Epithelial cell of proximal tubule (primary cell): ENCODE results near the gene PAK1. TPM values are rescaled to one million over a fixed set of nuclear protein-coding genes. Genes with fewer than 3 reads are reported as not detected.

Source experiments
- DNase-seq: peaks from one replicate; pipeline ENCODE4 v3.0.0-alpha.2; 2011; ENCODE audit warnings: low read depth
- H3K4me3 ChIP-seq: 2 replicates; pipeline ENCODE4 v1.5.1; 2011; ENCODE audit warnings: low read depth, mild to moderate bottlenecking, low read length
- CTCF ChIP-seq: conservative IDR thresholded peaks from 2 replicates; pipeline ENCODE4 v1.5.1; 2012; ENCODE audit warnings: low read depth, mild to moderate bottlenecking, low read length
- total RNA-seq: library from RNA; depleted of rRNA; stranded (reverse); fragments of >200 nt; gene quantifications from 2 replicates; pipeline ENCODE4 v1.2.3, GENCODE V29; 2015

The PAK1 gene
- total RNA-seq, result 26.0 and 38.8 TPM in 2 replicates

GRCh38 chr11:77473801-77474683 lies at the start of gene PAK1:
TSS of gene PAK1 (minus strand) at chr11:77474094. CDS start at chr11:77392520, 81,574 bp downstream.
- DNase-seq, result peak; percentile 37
- peak within 1 kb of the TSS; percentile 73 for H3K4me3 ChIP-seq
- TF ChIP-seq CTCF, result peak; percentile 23

GRCh38 chr11:77522215-77522614 lies 48.3 kb upstream of the PAK1 start:
- no peak for TF ChIP-seq CTCF
- no peak overlapping the region for H3K4me3 ChIP-seq
- no peak for DNase-seq

GRCh38 chr11:77519847-77520246 lies 46.0 kb upstream of the PAK1 start:
- no peak for TF ChIP-seq CTCF
- DNase-seq, result no peak
- no peak overlapping the region for H3K4me3 ChIP-seq

- no peak overlapping the region for H3K4me3 ChIP-seq
- no peak for TF ChIP-seq CTCF
- DNase-seq, result no peak
These were observed 44.6 kb upstream of the PAK1 start for GRCh38 chr11:77518471-77518870.

- DNase-seq, result no peak
- no peak for TF ChIP-seq CTCF
- H3K4me3 ChIP-seq, result no peak overlapping the region
These were observed 43.9 kb upstream of the PAK1 start for GRCh38 chr11:77517753-77518152.

- no peak overlapping the region for H3K4me3 ChIP-seq
- DNase-seq, result no peak
- no peak for TF ChIP-seq CTCF
These were observed 43.3 kb upstream of the PAK1 start for GRCh38 chr11:77517226-77517625.

- H3K4me3 ChIP-seq, result no peak overlapping the region
- no peak for DNase-seq
- no peak for TF ChIP-seq CTCF
These were observed 41.6 kb upstream of the PAK1 start for GRCh38 chr11:77515483-77515882.
